Left lobe of liver (tissue), 2 donors: Measurements from ENCODE around the gene VEGFB. TPM values are rescaled to one million over a fixed set of nuclear protein-coding genes. Genes with fewer than 3 reads are reported as not detected.
A peak's percentile ranks its signal among the peaks of the same experiment; 100 is the strongest.

Experiments
- ATAC-seq: fragments of 200-7000 bp; cut with Tn5 transposase; one replicate; pipeline ENCODE4 v1.9.1; 2020; ENCODE audit warnings: mild to moderate bottlenecking, moderate library complexity
- DNase-seq: peaks from one replicate; pipeline ENCODE4 v3.0.0-alpha.2; 2020; ENCODE audit warnings: low spot score
- total RNA-seq: library from RNA; stranded (reverse); gene quantifications from one replicate; pipeline ENCODE4 v1.2.1, GENCODE V29; 2021
- donor health status: DM: no; HTN: no; CAD: no; lungs with moderate emphysema.
- donor health status: DM: no; HTN: yes; CAD: no.

The VEGFB gene
- 20.8 TPM for total RNA-seq

- ATAC-seq = peak; percentile 58
- peak; percentile 76 for DNase-seq
Measured at GRCh38 chr11:64233913-64234586, at the start of gene VEGFB. Gene VEGFB, plus strand, starts transcription at chr11:64234584. Its CDS starts 250 bp downstream, at chr11:64234834.

DNA sequence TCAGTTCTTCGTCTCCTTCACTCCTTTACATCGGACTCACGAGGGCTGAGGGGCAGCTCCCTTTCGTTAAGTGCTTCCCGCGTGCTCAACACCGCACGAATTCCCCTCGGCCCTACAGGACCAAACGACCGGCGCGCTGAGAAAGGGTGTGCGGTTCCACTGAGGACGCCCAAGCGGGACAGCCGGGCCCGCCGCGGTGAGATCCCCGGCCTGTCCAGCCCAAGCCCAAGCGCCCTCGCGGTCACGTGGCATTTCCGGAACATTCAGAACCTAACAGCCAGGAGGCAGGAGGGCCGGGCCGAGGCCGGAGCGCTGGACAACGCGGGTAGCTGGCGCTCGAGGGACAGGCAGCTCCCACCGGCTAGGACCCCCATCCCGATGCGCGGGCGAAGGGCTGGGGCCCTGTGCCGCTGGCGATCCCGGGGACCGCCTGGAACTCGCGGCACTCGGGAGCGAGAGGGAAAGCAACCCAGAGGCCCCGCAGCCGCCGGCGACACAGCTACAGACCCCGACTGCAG, 49.1 kb upstream of the VEGFB start:
- DNase-seq = peak; percentile 88
- ATAC-seq = peak; percentile 63

GRCh38 chr11:64185693-64186491, 48.5 kb upstream of the VEGFB start, which contains the start of gene STIP1:
Gene STIP1, plus strand, starts transcription at chr11:64186171. Its CDS starts 91 bp downstream, at chr11:64186262.
- DNase-seq (peak; percentile 99), ATAC-seq (peak; percentile 84)

- no peak for DNase-seq
Measured at GRCh38 chr11:64186492-64187165, 47.8 kb upstream of the VEGFB start.

GRCh38 chr11:64192434-64192833, 42.0 kb upstream of the VEGFB start:
- ATAC-seq = no peak
- DNase-seq = no peak

More at GRCh38 chr11:64186492-64187165, 47.8 kb upstream of the VEGFB start:
- no peak for ATAC-seq

- DNase-seq = no peak
- ATAC-seq = no peak
Measured at GRCh38 chr11:64196626-64197025, 37.8 kb upstream of the VEGFB start.

- ATAC-seq (no peak), DNase-seq (no peak)
Measured at GRCh38 chr11:64198511-64198910, 35.9 kb upstream of the VEGFB start.

- DNase-seq (no peak), ATAC-seq (peak; percentile 44)
Measured at GRCh38 chr11:64201543-64201942, 32.8 kb upstream of the VEGFB start.

- DNase-seq (no peak), ATAC-seq (no peak)
Measured at GRCh38 chr11:64202992-64203391, 31.4 kb upstream of the VEGFB start.

DNA sequence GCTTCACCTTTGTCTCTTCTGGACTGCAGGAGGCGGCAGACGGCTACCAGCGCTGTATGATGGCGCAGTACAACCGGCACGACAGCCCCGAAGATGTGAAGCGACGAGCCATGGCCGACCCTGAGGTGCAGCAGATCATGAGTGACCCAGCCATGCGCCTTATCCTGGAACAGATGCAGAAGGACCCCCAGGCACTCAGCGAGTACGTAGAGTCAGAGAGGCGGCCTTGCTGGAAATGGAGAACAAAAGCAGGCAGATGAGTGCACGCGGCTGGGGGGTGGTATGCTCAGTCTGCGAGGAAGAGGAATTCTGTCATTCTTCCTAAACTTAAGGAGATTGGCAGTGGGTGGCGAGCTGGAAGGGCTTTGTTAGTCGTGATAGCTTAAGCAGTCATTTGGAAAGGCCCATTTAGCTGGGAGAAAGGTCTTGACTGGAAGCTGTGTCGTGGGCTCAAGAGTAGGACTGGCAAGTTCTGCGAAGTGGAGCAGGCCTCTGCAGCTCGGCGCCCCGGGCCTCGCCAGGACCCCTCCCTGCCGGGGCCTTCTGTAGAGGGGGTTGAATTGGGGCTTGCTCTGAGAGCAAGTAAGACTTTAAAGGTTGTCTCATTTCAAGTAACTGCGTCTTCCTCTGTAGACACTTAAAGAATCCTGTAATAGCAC, 30.8 kb upstream of the VEGFB start:
- DNase-seq (no peak), ATAC-seq (no peak)

DNA sequence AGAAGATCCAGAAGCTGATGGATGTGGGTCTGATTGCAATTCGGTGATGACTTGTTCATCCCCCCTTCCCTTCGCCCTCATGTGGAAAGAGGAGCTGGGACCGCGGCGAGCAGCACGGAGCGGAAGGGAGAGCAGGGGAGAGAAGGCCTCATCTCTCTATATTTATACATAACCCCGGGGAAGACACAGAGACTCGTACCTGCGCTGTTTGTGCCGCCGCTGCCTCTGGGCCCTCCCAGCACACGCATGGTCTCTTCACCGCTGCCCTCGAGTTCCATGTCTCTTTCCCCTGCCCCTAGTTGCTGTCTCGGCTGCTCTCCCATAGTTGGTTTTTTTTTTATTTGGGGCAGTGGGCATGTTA, 30.3 kb upstream of the VEGFB start:
- ATAC-seq (no peak), DNase-seq (no peak)

- ATAC-seq (peak; percentile 74), DNase-seq (peak; percentile 80)
Measured at GRCh38 chr11:64204464-64204989, 29.9 kb upstream of the VEGFB start.

GRCh38 chr11:64206457-64207255, 27.7 kb upstream of the VEGFB start, which contains the start of gene FERMT3:
Gene FERMT3, plus strand, starts transcription at chr11:64206721. Its CDS starts 644 bp downstream, at chr11:64207365.
- ATAC-seq = peak; percentile 42
- DNase-seq = peak; percentile 57

- ATAC-seq = peak; percentile 35
Measured at GRCh38 chr11:64207256-64208085, 26.9 kb upstream of the VEGFB start.

DNA sequence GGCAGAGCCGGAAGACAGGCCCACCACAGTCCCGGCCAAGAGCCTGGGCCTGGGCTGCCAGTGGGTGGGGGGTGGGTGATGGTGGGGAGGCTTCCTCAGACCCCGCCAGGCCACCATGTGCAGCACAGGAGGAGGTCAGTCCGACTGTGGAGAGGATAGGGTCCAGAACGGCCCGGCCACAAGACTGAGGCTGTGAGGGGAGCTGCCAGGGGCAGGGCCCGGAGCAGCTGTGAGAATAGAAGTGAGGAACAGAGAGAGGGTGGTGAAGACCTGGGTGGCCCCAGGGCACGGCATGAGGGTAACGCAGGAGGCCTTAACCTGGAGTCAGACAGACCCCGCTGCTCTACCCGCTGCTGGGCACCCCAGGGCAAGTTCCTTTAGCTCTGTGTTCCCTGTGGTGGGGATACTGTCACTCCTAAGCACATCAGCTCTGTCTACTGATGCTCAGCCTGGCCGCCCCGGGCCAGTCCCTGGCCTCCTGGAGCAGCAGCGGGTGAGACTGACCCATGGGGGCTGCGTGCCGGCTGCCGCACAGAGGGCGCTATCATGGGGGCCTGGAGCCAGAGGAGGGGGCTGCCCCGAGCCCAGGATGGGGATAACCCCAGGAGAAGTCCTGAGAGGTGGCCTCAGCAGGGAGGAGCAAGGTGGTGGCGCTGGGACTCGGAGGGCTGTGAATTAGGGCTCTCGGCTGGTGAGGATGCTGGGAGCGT, 26.1 kb upstream of the VEGFB start:
- DNase-seq (no peak), ATAC-seq (no peak)

More at GRCh38 chr11:64207256-64208085, 26.9 kb upstream of the VEGFB start:
- peak; percentile 61 for DNase-seq

DNA sequence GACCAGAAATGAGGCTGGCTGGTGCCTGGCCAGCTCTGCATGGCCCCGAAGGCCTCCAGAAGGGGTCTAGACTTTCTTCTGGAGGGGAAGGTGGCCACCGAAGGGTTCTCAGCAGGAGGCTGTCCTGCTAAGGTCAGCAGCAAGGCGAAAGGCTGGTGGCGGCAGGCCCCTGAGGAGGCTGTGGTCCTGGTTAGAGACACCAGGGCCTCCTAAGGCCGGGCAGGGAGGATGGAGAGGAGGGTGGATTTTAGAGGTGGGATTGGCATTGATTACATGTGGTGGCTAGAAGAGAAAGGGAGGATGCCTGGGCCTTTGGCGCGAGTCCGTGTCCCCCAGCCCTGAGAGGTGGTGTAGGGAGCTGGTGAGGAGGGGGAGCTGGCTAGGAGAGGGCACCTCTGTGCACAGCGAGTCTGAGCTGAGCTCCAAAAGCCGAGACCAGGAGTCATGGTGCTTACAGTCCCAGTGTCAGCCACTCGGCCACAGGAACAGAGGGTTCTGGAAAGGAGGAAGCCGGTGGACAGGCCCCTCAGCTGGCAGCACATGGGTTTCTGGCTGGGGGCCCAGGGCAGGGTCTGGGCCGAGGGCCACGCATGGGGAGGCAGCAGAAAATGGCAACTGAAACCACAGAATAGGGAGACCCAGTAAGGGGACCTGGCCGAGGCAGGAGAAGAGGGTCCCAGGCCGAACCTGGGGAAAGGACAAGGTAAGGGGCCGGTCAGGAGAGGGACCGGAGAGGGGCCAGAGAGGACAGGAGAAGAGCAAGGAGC, 25.4 kb upstream of the VEGFB start:
- DNase-seq (no peak), ATAC-seq (no peak)

DNA sequence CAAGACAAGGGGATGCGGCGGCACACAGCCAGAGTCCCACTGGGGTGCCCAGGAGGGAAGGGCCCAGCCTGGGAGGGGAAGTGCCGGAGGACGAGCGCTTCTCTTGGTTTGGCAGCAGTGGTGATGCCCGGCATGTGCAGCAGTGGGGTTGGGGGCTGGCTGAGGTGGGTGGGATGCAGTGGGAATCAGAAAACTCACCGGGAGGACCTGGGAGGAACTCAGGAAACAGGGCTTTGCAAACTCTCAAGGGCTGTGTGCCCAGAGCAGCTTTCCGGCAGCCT, 24.9 kb upstream of the VEGFB start:
- DNase-seq (no peak), ATAC-seq (no peak)
